H1 (cell line): ENCODE results near the gene NOXO1. TPM values are rescaled to one million over a fixed set of nuclear protein-coding genes. Genes with fewer than 3 reads are reported as not detected.

Experiments
- CHD7 ChIP-seq: fragments of 300-600 bp; sonication (generic); IDR thresholded peaks from 2 replicates; pipeline ENCODE4 v1.7.1; 2012; ENCODE audit warnings: low read length, moderate library complexity, mild to moderate bottlenecking, inconsistent platforms; ENCODE audit not compliant: insufficient replicate concordance
- polyA plus RNA-seq, 7 experiments: library from polyadenylated mRNA; depleted of rRNA in 3 of 7; stranded (reverse) in 5 of 7; unstranded in 2 of 7; fragments of >200 nt in 5 of 7; fragments of 200-250 nt in 2 of 7; gene quantifications; 1 replicate in 5 of 7; 2 replicates in 1 of 7; 4 replicates in 1 of 7; pipeline versions ENCODE4 v1.2.1 to v1.2.3, GENCODE V29; 2011 to 2013; ENCODE audit warnings: missing spikeins in 2 of 7, mixed read lengths in 2 of 7
- total RNA-seq: library from RNA; stranded (reverse); fragmentation: NEBNext Ultra II Directional; extraction: Animal tissue kit (Norgen Biotek cat#: 25700); gene quantifications from 2 replicates; pipeline ENCODE4 v1.2.1, GENCODE V29; 2021

Gene NOXO1
- total and polyA plus RNA-seq, 2 of the 8 experiments (the other 6 are each of a cell fraction or from before 2014, with no cell fraction given), result 1.3 to 2.5 TPM

- TF ChIP-seq CHD7, result no peak
These were observed 17.3 kb downstream of the NOXO1 start (continued) for GRCh38 chr16:1963806-1964505.
